Erythroblast (primary cell): ENCODE data around the gene VAV3.

Experiments used
- GATA1 ChIP-seq: IDR thresholded peaks from 2 replicates; pipeline ENCODE4 v1.6.1; 2011; ENCODE audit warnings: low read depth, mild to moderate bottlenecking, control low read depth, low read length, moderate library complexity
- POLR2A ChIP-seq: IDR thresholded peaks from 2 replicates; pipeline ENCODE4 v1.6.1; 2011; ENCODE audit warnings: mild to moderate bottlenecking, low read length

- no peak for TF ChIP-seq POLR2A
- no peak for TF ChIP-seq GATA1
Observed at GRCh38 chr1:107863342-107863741, 101.6 kb downstream of the VAV3 start.
